ENCODE data around the gene CDPF1.

DNA sequence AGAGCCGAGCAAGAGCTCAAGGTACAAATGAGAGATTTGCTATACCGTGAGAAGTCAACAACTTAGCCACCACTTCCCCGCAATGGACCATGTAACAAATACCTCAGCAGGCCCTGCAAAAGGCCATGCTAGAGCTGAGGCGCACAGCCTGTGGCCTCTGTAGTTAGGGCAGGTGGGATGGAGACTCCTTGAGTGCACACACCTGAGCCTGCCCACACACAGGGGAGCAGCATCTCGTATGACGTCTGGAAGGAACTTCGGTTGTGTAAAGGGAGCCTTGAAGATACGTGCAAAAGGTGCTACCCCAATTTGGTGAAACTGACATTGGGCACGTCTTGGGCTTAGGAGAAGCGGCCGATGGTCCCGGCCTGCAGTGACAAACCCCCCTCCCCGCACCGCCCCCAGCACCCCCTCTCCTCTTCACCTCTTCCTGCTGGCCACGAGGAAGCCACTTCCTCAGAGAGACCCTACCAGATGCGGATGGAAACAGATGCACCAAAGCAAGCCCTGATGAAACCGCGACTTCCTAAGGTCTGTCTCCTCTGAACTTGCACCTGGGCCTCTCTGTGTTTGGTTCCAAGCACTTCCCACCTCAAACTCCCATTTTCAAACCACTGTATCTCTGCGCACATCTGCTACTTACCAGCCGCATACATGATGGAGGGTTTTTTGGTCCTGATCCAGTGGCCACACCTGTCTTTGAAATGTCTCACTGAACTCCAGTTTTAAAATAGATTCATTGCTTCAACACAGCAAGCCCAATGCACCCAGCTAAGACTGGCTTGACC is 10.6 kb downstream of the CDPF1 start:
- no peak for TF ChIP-seq RFX5 (IDR thresholded peaks at IDR 0.05; ENCODE audit: low read depth, low read length)
- TF ChIP-seq CTCF (conservative IDR thresholded peaks at IDR 0.05; ENCODE audit: low read depth, low read length): no peak
- no peak for TF ChIP-seq RAD21 (IDR thresholded peaks at IDR 0.05; ENCODE audit: low read length)
- TF ChIP-seq MAFK (IDR thresholded peaks at IDR 0.05; ENCODE audit: low read depth, low read length): no peak
- no peak for TF ChIP-seq POLR2A (IDR thresholded peaks at IDR 0.05; ENCODE audit: low read depth, low read length)
- TF ChIP-seq NFE2L2 (IDR thresholded peaks at IDR 0.05; ENCODE audit: low read depth, low read length): no peak
- TF ChIP-seq BHLHE40 (IDR thresholded peaks at IDR 0.05; ENCODE audit: low read depth, low read length): no peak
- TF ChIP-seq, protein P1, sequence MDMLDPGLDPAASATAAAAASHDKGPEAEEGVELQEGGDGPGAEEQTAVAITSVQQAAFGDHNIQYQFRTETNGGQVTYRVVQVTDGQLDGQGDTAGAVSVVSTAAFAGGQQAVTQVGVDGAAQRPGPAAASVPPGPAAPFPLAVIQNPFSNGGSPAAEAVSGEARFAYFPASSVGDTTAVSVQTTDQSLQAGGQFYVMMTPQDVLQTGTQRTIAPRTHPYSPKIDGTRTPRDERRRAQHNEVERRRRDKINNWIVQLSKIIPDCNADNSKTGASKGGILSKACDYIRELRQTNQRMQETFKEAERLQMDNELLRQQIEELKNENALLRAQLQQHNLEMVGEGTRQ (IDR thresholded peaks at IDR 0.05; ENCODE audit: low read depth, low read length): no peak
- no peak for TF ChIP-seq RCOR1 (IDR thresholded peaks at IDR 0.05; ENCODE audit: insufficient replicate concordance, low read length)
- TF ChIP-seq CEBPB (IDR thresholded peaks at IDR 0.05; ENCODE audit: low read depth, low read length): no peak
- TF ChIP-seq MAZ (IDR thresholded peaks at IDR 0.05; ENCODE audit: borderline replicate concordance, low read depth, low read length): no peak
- TF ChIP-seq MXI1 (IDR thresholded peaks at IDR 0.05; ENCODE audit: borderline replicate concordance, low read depth, low read length): no peak
- TF ChIP-seq FOS (IDR thresholded peaks at IDR 0.05; ENCODE audit: low read depth, low read length): no peak
